ENCODE data around the gene DLGAP1. TPM values are rescaled to one million over a fixed set of nuclear protein-coding genes. Genes with fewer than 3 reads are reported as not detected.

The DLGAP1 gene
- total RNA-seq, 1 experiment from 2014 or later: not detected

GRCh38 chr18:3596324-3596636, 858.8 kb downstream of the DLGAP1 start:
- Mint-ChIP-seq H3K4me1 (ENCODE audit: insufficient read depth, unreplicated experiment) (peaks cover 40% of the 10 kb centered on the region), H3K27me3 (ENCODE audit: insufficient read depth, unreplicated experiment) (no peaks in the 10 kb centered on the region), H3K4me3 (ENCODE audit: unreplicated experiment) (peak overlapping the region; percentile 55), H3K9me3 (ENCODE audit: unreplicated experiment) (no peaks in the 10 kb centered on the region), H3K27ac (ENCODE audit: low read depth, unreplicated experiment) (peak overlapping the region; percentile 98), H3K36me3 (ENCODE audit: insufficient read depth, unreplicated experiment) (peaks cover 12% of the 10 kb centered on the region)
- CTCF ChIA-PET: interaction anchor here (0.6 to 6.4 kb wide), 9 partner anchors 9 to 598 kb away, joined by 3 to 76 read pairs (median 6); no protein-coding TSS in a partner anchor
- no peak for DNase-seq (ENCODE audit: unreplicated experiment)
- intact Hi-C loops (cut with micrococcal nuclease): loop anchor here (10.0 kb wide), 1 partner anchor 211 kb away; no protein-coding TSS in a partner anchor
- no TSS peak for BruUV-seq (replicated peaks)
- TF ChIP-seq CTCF (IDR thresholded peaks at IDR 0.05; ENCODE audit: unreplicated experiment): no peak
- POLR2A ChIA-PET: interaction anchor here (0.6 to 7.1 kb wide), 17 partner anchors 10 to 940 kb away, joined by 3 to 325 read pairs (median 20); partner anchors contain the start of genes MYL12A, MYL12B and TGIF1

DNA sequence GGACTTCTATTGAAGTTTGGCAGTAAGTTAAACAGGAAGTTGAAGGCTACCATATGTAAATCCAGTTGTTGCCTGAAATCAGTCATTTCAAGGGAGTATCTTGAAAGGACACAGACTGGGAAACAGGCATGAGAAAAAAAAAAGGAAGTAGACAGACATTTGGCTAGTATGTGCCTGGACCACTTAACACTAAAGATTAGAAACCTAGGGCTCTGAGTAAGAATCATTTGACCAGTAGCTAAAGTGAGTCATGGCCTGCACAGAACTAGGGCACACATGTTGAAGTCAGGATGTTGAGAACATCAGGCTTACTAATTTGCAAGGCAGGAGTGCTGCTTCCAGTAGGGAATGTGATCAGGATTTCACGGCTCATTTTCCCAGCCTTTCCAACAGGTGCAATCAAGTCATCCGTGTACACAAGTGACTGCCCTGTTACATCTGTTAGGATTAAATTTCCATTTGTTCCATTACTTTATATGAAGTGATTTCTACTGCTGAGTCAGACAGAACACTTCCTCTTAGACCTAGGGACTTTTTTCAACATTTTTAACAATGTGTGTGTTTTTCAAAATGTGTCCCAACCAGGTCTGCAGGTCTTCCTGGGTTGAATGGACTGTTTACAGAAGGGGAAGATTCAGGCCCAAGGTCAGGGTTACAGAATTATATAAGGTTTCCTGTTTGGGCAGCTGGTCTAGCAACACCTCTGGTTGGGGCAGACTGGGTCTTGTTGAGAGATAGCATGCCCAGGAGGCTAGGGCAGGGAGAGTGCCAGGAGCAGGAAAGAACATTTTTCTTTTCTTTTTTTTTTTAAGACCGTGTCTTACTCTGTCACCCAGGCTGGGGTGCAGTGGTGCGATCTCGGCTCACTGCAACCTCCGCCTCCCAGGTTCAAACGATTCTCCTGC, 859.5 kb downstream of the DLGAP1 start:
- peak overlapping the region; percentile 98 for H3K27ac Mint-ChIP-seq (ENCODE audit: low read depth, unreplicated experiment)
- H3K4me3 Mint-ChIP-seq (ENCODE audit: unreplicated experiment): peak overlapping the region; percentile 82
- no peak for TF ChIP-seq CTCF (IDR thresholded peaks at IDR 0.05; ENCODE audit: unreplicated experiment)
- BruUV-seq (replicated peaks): no TSS peak
- peak; percentile 84 for DNase-seq (ENCODE audit: unreplicated experiment)
- ChIA-PET CTCF (interaction anchor here (0.6 to 6.4 kb wide), 25 partner anchors 8 to 597 kb away, joined by 3 to 76 read pairs (median 6); no protein-coding TSS in a partner anchor), POLR2A (interaction anchor here (0.6 to 7.1 kb wide), 27 partner anchors 10 to 1022 kb away, joined by 3 to 325 read pairs (median 7); partner anchors contain the start of genes MYL12A, MYL12B and TGIF1)
- no peaks in the 10 kb centered on the region for H3K27me3 Mint-ChIP-seq (ENCODE audit: insufficient read depth, unreplicated experiment)
- intact Hi-C loops (cut with micrococcal nuclease): loop anchor here (1.0 to 10.0 kb wide), 5 partner anchors 8 to 315 kb away; no protein-coding TSS in a partner anchor
- peaks cover 12% of the 10 kb centered on the region for H3K36me3 Mint-ChIP-seq (ENCODE audit: insufficient read depth, unreplicated experiment)
- peaks cover 40% of the 10 kb centered on the region for H3K4me1 Mint-ChIP-seq (ENCODE audit: insufficient read depth, unreplicated experiment)
- H3K9me3 Mint-ChIP-seq (ENCODE audit: unreplicated experiment): no peaks in the 10 kb centered on the region

DNA sequence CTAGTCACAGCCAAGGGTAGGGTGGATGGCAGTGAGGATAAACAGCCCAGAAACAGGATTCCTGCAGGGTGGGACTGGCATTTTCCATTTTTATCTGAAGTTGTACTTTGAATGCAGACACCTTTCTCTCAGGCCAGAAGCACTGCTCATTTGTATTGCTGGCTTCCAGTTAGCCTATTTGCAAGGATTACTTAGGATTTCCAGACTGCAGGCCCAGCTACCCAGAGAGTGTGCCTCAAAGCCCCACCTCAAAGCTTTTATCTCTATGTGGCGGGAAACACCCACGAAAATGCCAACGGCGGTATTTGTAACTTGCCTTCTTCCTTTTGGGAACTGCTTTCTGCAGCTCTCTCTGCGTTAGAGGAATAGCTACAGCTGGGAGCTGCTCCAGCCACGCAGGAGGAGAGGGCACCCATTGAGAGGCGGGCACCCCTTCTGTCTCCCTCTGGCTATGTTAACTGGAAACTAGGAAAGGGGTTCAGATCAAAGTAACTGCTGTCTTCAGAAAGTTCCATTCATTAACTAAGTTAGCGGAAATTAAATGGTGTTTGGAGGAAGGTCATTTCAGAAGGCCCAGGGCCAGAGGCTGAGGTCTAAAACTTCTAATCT, 860.2 kb downstream of the DLGAP1 start:
- no peaks in the 10 kb centered on the region for H3K9me3 Mint-ChIP-seq (ENCODE audit: unreplicated experiment)
- no peak for TF ChIP-seq CTCF (IDR thresholded peaks at IDR 0.05; ENCODE audit: unreplicated experiment)
- H3K27me3 Mint-ChIP-seq (ENCODE audit: insufficient read depth, unreplicated experiment): no peaks in the 10 kb centered on the region
- intact Hi-C loops (cut with micrococcal nuclease): loop anchor here (1.0 to 10.0 kb wide), 8 partner anchors 8 to 333 kb away; partner anchors contain the start of gene MYL12B
- POLR2A ChIA-PET: interaction anchor here (0.6 to 7.1 kb wide), 27 partner anchors 9 to 1022 kb away, joined by 3 to 325 read pairs (median 6); partner anchors contain the start of genes MYL12A, MYL12B and TGIF1
- TSS peak; percentile 78 for BruUV-seq (replicated peaks)
- H3K27ac Mint-ChIP-seq (ENCODE audit: low read depth, unreplicated experiment): peak overlapping the region; percentile 98
- H3K4me1 Mint-ChIP-seq (ENCODE audit: insufficient read depth, unreplicated experiment): peaks cover 40% of the 10 kb centered on the region
- CTCF ChIA-PET: interaction anchor here (0.5 to 6.4 kb wide), 30 partner anchors 8 to 400 kb away, joined by 3 to 76 read pairs (median 5); no protein-coding TSS in a partner anchor
- peak overlapping the region; percentile 82 for H3K4me3 Mint-ChIP-seq (ENCODE audit: unreplicated experiment)
- peaks cover 12% of the 10 kb centered on the region for H3K36me3 Mint-ChIP-seq (ENCODE audit: insufficient read depth, unreplicated experiment)
- DNase-seq (ENCODE audit: unreplicated experiment): peak; percentile 55
